Loucy (cell line): ENCODE data around the gene DEUP1.

Experiments used
- EZH2phosphoT487 ChIP-seq: fragments of 200-600 bp; IDR thresholded peaks from 2 replicates; pipeline ENCODE4 v1.6.1; 2018; ENCODE audit warnings: antibody characterized with exemption, mild to moderate bottlenecking, moderate library complexity, borderline replicate concordance
- TF ChIP-seq, protein P1 (sequence below): fragments of 200-600 bp; sonication (generic); conservative IDR thresholded peaks from 2 replicates; pipeline ENCODE4 v1.5.1; 2014; ENCODE audit warnings: mild to moderate bottlenecking, antibody characterized with exemption, low read length

GRCh38 chr11:93394488-93394887, 63.9 kb downstream of the DEUP1 start:
- TF ChIP-seq, protein P1, sequence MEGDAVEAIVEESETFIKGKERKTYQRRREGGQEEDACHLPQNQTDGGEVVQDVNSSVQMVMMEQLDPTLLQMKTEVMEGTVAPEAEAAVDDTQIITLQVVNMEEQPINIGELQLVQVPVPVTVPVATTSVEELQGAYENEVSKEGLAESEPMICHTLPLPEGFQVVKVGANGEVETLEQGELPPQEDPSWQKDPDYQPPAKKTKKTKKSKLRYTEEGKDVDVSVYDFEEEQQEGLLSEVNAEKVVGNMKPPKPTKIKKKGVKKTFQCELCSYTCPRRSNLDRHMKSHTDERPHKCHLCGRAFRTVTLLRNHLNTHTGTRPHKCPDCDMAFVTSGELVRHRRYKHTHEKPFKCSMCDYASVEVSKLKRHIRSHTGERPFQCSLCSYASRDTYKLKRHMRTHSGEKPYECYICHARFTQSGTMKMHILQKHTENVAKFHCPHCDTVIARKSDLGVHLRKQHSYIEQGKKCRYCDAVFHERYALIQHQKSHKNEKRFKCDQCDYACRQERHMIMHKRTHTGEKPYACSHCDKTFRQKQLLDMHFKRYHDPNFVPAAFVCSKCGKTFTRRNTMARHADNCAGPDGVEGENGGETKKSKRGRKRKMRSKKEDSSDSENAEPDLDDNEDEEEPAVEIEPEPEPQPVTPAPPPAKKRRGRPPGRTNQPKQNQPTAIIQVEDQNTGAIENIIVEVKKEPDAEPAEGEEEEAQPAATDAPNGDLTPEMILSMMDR, result no peak
- no peak for TF ChIP-seq EZH2phosphoT487
